Hepatocyte (in vitro differentiated cells): ENCODE measurements around the gene SHROOM1.
"Not testable (repeated sequence)": the region's sequence is repeated elsewhere in the genome, so short reads cannot be mapped to it uniquely, and the experiment has no call there.

Experiments used
- CTCF ChIP-seq: fragments of 200-600 bp; sonication (generic); IDR thresholded peaks from 2 replicates; pipeline ENCODE4 v1.5.1; 2016; ENCODE audit warnings: antibody characterized with exemption, mild to moderate bottlenecking; ENCODE audit not compliant: poor library complexity
- EZH2 ChIP-seq: fragments of 200-600 bp; sonication (generic); IDR thresholded peaks from 2 replicates; pipeline ENCODE4 v1.6.1; 2016; ENCODE audit warnings: antibody characterized with exemption, mild to moderate bottlenecking, borderline replicate concordance

- TF ChIP-seq CTCF, EZH2: not testable (repeated sequence)
Measured at GRCh38 chr5:132802685-132803066, 27.8 kb downstream of the SHROOM1 start.
